ENCODE measurements around the gene CD4.

DNA sequence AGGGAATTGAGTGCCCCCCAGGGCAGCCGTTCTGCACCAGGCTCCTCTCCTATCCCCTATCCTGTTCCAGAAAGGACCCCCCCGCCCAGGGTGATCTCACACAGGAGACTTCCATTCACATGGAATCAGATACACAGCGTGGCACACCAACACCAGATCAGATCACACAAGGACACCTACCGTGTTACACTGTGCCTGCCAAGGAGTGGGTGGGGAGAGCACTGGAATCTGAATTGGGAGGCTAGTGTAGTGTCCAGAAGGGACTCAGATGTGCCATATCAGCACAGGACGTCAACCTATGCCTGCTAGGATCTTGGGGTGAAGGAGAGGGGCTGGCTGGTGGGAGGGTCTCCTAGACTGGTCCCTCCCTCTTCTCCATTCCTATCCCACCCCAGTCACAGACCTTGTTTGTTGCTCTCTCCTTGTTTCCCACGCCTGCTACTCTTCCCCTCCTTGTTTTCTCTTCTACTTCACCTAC is 20.9 kb upstream of the CD4 start:
- TF ChIP-seq, protein P1, sequence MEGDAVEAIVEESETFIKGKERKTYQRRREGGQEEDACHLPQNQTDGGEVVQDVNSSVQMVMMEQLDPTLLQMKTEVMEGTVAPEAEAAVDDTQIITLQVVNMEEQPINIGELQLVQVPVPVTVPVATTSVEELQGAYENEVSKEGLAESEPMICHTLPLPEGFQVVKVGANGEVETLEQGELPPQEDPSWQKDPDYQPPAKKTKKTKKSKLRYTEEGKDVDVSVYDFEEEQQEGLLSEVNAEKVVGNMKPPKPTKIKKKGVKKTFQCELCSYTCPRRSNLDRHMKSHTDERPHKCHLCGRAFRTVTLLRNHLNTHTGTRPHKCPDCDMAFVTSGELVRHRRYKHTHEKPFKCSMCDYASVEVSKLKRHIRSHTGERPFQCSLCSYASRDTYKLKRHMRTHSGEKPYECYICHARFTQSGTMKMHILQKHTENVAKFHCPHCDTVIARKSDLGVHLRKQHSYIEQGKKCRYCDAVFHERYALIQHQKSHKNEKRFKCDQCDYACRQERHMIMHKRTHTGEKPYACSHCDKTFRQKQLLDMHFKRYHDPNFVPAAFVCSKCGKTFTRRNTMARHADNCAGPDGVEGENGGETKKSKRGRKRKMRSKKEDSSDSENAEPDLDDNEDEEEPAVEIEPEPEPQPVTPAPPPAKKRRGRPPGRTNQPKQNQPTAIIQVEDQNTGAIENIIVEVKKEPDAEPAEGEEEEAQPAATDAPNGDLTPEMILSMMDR (IDR thresholded peaks at IDR 0.05) = no peak
- TF ChIP-seq POLR2A (IDR thresholded peaks at IDR 0.05) = no peak

Measured in stomach (tissue), 4 donors.